GM19025 (cell line): Measurements from ENCODE around the gene AGPAT3.
"Not testable (repeated sequence)": the region's sequence is repeated elsewhere in the genome, so short reads cannot be mapped to it uniquely, and the experiment has no call there.

Experiments used
- ATAC-seq: cut with Tn5 transposase; IDR thresholded peaks from one replicate; pipeline ENCODE4 v1.9.1; 2021; ENCODE audit warnings: mild to moderate bottlenecking, low read depth, moderate library complexity; ENCODE audit not compliant: unreplicated experiment

AGPAT3 gene, protein sequence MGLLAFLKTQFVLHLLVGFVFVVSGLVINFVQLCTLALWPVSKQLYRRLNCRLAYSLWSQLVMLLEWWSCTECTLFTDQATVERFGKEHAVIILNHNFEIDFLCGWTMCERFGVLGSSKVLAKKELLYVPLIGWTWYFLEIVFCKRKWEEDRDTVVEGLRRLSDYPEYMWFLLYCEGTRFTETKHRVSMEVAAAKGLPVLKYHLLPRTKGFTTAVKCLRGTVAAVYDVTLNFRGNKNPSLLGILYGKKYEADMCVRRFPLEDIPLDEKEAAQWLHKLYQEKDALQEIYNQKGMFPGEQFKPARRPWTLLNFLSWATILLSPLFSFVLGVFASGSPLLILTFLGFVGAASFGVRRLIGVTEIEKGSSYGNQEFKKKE

DNA sequence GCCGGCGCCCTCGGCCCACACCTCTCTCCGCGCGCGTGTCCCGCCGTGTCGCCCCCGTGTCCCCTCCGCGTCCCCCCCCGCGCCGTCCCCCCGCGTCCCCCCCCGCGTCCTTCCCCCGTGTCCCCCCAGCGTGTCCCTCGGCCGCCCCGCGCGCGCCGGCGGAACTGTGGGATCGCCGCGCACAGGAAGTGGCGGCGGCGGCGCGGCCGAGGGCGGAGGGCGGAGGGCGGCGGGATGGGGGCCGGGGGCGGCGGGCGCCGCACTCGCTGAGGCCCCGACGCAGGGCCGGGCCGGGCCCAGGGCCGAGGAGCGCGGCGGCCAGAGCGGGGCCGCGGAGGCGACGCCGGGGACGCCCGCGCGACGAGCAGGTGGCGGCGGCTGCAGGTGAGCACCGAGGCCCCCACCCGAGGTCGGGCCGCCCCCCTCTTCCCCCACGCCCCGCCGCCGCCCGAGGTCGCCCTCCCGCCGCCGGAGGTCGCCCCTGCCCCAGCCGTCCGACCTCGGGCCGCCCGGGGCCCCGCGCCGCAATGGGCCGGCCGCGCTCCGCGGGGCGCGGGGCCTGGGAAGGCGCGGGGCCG is at the start of gene AGPAT3:
Gene AGPAT3 (plus strand): TSS at position 262 of the 578 bp plus-strand sequence. CDS start 94,459 bp downstream, outside the sequence.
- no peak for ATAC-seq

DNA sequence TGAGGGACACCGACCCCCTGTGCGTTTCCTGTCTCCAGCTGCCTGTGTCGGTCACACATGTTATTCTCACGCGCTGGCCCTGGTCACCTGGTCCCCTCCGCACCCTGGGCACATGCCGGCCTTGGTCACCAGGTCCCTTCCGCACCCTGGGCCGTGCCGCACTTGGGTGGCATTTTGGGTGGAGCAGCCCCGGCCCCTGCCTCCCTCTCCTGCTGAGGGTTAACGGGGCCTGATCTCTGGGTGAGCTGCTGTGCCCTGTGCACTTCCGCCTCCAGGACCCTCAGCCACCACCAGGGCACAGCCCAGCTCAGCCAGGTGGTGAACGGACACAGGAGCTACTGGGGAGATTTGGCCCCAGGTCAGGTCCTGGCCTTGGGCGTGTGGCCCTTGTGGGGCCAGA is 49.0 kb upstream of the AGPAT3 start:
- no peak for ATAC-seq

GRCh38 chr21:43816611-43817071 is 48.4 kb upstream of the AGPAT3 start:
- ATAC-seq: no peak

DNA sequence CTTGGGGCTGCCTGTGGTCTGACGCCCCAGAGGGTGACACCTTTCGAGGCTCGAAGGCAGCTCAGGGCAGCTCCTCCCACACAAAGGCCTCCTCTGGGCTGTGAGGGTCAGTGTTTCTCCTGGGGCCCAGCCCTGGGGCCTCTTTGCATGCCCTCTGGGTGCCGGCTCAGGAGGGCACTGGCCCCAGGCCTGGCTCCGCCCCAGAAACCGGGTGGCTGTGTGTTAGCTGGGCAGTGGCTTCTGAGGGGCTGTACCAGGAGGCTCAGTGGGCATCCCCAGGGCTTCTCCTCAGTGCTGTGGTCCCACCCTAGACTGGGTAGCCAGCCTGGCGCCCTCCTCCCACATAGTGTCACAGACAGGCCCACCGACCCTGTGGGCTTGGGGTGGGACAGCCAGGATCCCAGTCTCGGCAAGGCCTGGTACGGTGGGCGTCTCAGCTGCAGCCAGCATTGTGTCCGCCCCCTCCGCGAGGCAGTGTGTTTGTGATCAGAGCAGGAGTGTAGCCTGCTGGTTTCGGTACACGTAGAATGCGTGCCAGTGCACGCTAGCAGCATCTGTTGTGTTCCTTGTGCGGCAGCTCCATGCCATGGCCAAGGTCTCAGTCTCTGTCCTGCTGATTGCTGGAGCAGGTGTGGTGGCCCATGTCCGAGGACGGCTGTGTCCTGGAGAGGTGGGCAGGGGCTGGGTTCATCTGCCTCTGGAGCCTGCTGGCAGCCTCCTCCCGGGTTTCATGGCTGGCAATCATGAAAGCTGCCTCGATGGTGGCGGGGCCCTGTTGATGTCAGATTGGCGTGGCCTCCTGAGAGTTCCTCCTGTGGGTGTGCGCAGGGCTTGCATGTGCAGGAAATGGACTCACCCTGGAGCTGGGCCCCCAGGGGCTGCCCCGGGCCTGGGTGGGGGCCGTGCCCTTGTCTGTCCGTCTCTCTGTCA is 47.6 kb upstream of the AGPAT3 start:
- no peak for ATAC-seq

DNA sequence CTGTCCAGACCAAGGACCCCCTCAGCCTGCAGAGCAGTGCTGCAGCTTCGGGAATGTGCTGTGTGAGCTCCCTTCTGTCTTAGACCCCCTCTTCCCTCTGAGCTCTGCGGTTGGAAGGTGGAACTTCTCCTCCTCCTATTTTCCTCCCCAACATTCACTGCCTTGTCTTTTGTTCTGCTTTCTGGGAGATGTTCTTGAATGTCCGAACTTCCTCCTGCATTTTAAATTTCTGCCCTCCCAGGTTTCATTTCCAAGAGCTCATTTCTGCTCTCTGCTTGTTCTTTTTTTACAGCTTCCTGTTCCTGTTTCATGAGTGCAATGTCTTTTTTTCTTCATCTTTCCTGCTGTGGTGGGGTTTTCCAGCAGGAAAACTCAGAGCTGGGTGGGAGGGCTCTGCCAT is 46.3 kb upstream of the AGPAT3 start:
- ATAC-seq: no peak

DNA sequence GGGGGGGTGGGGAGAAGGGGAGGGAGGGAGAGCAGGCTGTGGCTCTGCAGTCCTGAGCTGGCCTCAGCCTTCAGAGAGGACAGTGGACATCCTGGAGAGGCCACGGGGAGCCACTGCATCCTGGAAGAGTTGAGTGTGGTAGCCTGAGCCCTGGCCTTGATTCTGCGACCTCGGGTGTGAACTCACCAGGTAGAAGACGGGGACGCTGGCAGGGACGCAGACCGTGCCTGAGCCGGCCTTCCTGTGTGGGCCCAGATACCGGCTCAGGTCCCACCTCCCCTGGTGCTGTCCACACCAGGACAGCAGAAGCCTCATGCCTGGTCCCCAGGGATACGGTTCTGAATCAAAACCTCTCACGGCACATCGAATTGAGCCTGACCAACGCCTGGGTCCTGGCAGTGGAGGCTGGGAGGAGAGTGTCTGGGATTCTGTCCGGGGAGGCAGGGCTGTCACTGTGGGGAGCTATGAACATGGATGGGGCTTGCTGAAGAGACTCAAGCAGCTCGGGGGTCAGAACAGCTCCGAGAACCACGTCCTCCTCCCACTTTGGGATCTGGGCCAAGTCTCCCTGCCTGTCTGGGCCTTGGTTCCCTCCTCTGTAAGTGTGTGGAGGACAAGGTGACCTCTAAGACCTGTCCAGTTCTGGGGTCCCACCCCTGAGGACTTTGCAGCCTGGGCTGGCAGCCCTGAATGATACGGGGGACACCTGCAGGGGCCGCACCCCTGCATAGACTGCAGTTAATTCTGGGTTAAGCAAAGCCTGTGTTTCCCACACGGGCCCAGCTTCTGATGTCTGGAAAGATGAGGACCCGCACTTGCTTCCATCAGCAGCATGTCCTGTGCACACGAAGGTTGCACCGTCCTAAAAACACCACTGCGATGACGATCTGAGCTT is 45.3 kb upstream of the AGPAT3 start:
- no peak for ATAC-seq

GRCh38 chr21:43820466-43820865 is 44.6 kb upstream of the AGPAT3 start:
- ATAC-seq: no peak

GRCh38 chr21:43822166-43822565 is 42.9 kb upstream of the AGPAT3 start:
- ATAC-seq: not testable (repeated sequence)

- ATAC-seq: not testable (repeated sequence)
Measured at GRCh38 chr21:43822741-43823140, 42.3 kb upstream of the AGPAT3 start.

DNA sequence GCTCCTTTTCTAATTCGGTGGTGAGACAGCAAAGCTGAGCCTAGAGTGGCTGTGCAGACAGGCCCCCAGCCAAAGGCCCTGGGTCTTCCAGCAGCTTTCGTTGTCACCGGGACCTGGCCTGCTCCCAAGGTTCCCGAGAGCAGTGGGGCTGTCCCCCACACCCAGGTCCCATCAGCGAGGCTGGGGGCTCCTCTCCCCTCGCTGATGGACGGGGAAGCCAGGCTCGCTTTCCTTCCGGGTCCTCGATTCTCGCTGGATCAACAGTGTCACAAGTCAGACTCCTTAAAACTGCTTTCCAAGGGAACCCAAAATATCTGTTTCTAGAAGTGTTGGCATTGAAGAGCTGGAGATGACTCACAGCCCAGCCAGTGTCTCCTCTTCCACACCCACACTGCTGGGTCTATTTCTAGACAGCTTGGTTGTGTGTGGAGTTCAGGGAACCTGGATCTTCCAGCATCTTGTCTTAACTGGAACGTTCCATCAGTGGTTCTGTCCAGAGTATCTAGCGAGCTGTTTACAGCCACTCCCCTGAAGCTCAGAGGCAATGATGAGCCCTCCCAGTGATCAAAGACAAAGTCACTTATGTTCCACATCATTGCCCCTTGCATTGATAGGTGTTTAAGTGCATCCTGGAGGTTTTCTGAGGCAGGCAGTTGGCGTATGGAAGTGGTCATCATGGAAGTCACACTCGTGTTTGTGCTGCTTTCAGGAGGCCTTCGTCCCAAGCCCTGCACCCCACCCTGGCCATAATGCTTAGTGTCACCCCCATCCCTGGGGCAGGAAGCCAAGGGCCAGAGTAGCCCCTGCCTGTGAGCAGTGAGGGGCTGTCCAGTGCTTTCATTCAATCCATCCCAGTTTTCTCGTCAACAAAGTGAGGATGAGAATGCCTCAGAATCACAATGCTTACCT is 40.4 kb upstream of the AGPAT3 start:
- no peak for ATAC-seq

DNA sequence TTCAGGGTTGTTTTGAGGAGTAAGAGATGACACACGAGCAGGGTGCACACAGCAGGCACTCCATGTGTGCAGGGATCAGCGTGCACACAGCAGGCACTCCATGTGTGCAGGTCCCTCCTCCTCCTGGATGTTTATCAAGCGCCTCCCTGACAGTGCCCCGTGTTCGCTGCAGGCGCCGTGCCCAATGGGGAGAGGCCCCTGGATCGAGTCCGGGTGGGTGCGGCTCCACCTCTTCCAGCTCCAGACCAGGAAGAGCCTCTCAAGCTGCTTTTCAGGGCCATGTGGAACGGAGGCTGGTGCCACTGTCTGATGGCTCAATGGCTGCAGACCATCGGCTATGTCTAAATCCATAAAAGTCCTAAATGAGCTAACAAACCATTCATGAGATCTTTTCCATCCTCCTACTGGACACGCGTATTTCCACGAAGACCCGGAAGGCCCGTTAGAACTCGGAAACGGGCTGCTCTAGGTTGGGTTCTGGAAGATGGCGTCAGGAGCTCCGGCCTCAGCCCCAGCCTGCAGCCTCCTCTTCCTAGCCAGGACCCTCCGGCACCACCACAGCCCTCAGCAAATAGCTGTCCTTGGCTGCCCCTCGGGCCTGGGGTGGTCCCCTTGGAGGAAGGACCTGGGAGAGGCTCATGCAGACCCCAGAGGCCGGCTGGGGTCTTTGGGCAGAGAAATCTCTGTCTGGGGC is 39.6 kb upstream of the AGPAT3 start:
- ATAC-seq: no peak

GRCh38 chr21:43825936-43826622 is 38.9 kb upstream of the AGPAT3 start:
- no peak for ATAC-seq

DNA sequence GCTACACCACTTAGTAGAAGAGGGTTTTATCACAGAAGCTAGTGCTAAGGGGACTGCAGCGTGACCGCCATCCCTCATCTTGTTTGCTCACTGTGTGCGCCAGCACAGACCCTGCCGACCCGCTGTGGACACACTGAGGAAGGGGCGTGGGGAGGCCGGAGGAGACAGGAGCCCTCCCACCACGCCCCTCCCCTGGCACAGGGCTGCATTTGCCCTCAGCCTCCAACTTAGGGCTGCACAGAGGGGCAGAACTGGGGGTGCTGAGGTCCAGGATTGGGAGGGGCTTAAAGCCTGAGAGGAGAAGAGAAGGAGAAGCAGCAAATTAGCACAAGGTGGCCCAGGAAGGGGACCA is 38.4 kb upstream of the AGPAT3 start:
- ATAC-seq: no peak

- ATAC-seq: no peak
Measured at GRCh38 chr21:43827015-43827611, 37.9 kb upstream of the AGPAT3 start.

DNA sequence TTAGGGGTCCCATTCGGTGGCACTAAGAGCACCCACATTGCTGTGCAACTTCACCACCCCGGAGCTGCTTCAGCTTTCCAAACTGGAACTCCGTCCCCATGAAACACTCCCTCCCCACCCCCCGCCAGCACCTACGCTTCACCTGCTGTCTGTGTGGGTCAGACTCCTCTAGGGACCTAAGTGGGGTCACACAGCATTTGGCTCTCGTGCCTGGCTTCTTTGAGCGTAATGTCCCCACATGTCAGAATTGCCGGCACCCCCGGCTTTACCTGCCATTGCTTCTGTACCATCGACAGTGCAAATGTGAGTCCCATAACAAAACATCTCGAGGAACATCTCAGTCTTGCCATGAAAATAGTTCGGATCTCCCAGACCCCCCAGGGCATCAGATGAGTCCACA is 35.9 kb upstream of the AGPAT3 start:
- no peak for ATAC-seq

DNA sequence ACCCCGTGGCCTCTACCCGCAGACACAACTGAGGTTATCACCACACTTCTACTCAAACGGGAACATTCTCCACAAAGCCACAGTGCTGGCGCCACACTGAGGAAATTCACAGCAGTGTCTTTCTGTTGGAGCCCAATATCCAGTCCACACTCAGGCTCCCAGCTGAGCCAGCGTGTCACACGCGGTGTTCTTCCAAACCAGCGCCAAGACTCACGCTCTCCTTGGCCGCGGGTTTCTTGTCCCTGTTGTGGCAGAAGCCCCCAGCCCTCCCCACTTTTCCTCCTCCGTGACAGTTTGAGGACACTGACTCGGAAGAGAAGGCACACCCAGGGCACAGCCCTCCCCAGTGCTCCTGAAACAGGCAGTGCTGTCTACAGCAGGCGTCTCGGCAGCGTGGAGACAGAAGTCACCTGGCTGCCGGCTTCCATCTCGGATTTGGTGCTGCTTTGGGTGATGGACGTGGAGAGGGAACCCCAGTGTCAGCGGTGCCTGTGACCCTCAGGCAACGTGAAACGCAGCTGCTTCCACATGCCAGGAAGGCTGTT is 35.4 kb upstream of the AGPAT3 start:
- no peak for ATAC-seq

DNA sequence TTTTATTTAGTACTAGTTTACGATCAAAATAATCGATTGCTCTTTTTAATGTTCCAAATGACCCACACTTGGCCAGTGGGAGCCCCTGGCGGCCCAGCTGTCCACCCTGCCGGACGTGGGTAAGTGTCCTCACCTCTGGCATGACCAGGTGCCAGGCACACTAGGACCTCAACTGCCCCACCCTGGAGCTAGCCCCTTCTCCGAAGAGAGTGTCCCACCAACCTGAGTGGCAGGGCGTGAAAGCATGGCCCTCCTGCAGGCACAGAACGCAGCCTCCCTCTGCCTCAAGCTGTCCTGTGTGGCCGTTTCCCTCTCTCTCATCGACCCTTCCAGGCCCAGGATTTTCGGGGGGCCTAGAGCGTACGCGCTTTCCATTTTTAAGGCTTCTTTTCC is 32.9 kb upstream of the AGPAT3 start:
- no peak for ATAC-seq
